GM23338 (cell line): ENCODE results near the gene WNT2. TPM values are rescaled to one million over a fixed set of nuclear protein-coding genes. Genes with fewer than 3 reads are reported as not detected.

Experiments
- ATAC-seq: fragments of 200-7000 bp; cut with Tn5 transposase; 3 replicates; pipeline ENCODE4 v1.9.1; 2020
- DNase-seq: peaks from one replicate; pipeline ENCODE4 v3.0.0-alpha.2; 2015; ENCODE audit warnings: low spot score
- H2AFZ ChIP-seq: fragments of 200-600 bp; sonication (generic); 2 replicates; pipeline ENCODE4 v1.8.0; 2016; ENCODE audit warnings: antibody characterized with exemption, mild to moderate bottlenecking, moderate library complexity
- H3F3A ChIP-seq: fragments of 200-600 bp; sonication (generic); replicated peaks from 2 replicates; pipeline ENCODE4 v1.8.0; 2017; ENCODE audit warnings: antibody characterized with exemption, mixed run types, low read depth
- H3K27ac ChIP-seq: fragments of 200-600 bp; sonication (generic); 2 replicates; pipeline ENCODE4 v1.6.1; 2016; ENCODE audit warnings: low read depth
- H3K27me3 ChIP-seq: fragments of 200-600 bp; sonication (generic); 2 replicates; pipeline ENCODE4 v1.8.0; 2016; ENCODE audit warnings: mild to moderate bottlenecking, mixed run types, moderate library complexity; ENCODE audit not compliant: insufficient read depth
- H3K36me3 ChIP-seq: fragments of 200-600 bp; sonication (generic); 2 replicates; pipeline ENCODE4 v1.8.0; 2016; ENCODE audit warnings: mild to moderate bottlenecking; ENCODE audit not compliant: insufficient read depth
- H3K4me1 ChIP-seq: fragments of 200-600 bp; sonication (generic); 2 replicates; pipeline ENCODE4 v1.8.0; 2016; ENCODE audit warnings: mild to moderate bottlenecking, moderate library complexity; ENCODE audit not compliant: insufficient read depth
- H3K4me2 ChIP-seq: fragments of 200-600 bp; sonication (generic); 2 replicates; pipeline ENCODE4 v1.7.1; 2017; ENCODE audit warnings: mixed run types
- H3K4me3 ChIP-seq: fragments of 200-600 bp; sonication (generic); 2 replicates; pipeline ENCODE4 v1.6.1; 2016; ENCODE audit warnings: mixed run types
- H3K79me2 ChIP-seq: fragments of 200-600 bp; sonication (generic); replicated peaks from 2 replicates; pipeline ENCODE4 v1.8.0; 2017; ENCODE audit warnings: mild to moderate bottlenecking; ENCODE audit not compliant: insufficient read depth
- H3K9me2 ChIP-seq: fragments of 200-600 bp; sonication (generic); 2 replicates; pipeline ENCODE4 v1.8.0; 2017; ENCODE audit not compliant: insufficient read depth
- H4K20me1 ChIP-seq: fragments of 200-600 bp; sonication (generic); replicated peaks from 2 replicates; pipeline ENCODE4 v1.8.0; 2017; ENCODE audit warnings: mild to moderate bottlenecking; ENCODE audit not compliant: insufficient read depth
- H3K27ac Mint-ChIP-seq: 2 replicates; pipeline ENCODE4 v1.8.0; 2020; ENCODE audit warnings: inconsistent platforms, mild to moderate bottlenecking, moderate library complexity, mixed read lengths
- H3K27me3 Mint-ChIP-seq: 3 replicates; pipeline ENCODE4 v1.8.0; 2022; ENCODE audit warnings: low read depth, mild to moderate bottlenecking, moderate library complexity, mixed read lengths, inconsistent platforms; ENCODE audit not compliant: insufficient read depth, poor library complexity
- H3K36me3 Mint-ChIP-seq: 3 replicates; pipeline ENCODE4 v1.8.0; 2021; ENCODE audit warnings: low read depth, mild to moderate bottlenecking, inconsistent platforms, moderate library complexity, mixed read lengths
- H3K4me1 Mint-ChIP-seq: 3 replicates; pipeline ENCODE4 v1.8.0; 2020; ENCODE audit warnings: mild to moderate bottlenecking, inconsistent platforms, mixed read lengths
- H3K4me3 Mint-ChIP-seq: 3 replicates; pipeline ENCODE4 v1.8.0; 2021; ENCODE audit warnings: moderate library complexity, mild to moderate bottlenecking, inconsistent platforms, mixed read lengths
- H3K9me3 Mint-ChIP-seq: 3 replicates; pipeline ENCODE4 v1.8.0; 2020; ENCODE audit warnings: moderate library complexity, mild to moderate bottlenecking, inconsistent platforms, mixed read lengths
- CREB1 ChIP-seq: fragments of 250-450 bp; sonication (Bioruptor Pico); IDR thresholded peaks from 2 replicates; pipeline ENCODE4 v1.5.0; 2020; ENCODE audit warnings: low read depth, mild to moderate bottlenecking, moderate library complexity
- EZH2 ChIP-seq: fragments of 200-600 bp; sonication (generic); IDR thresholded peaks from one replicate; pipeline ENCODE4 v1.8.0; 2017; ENCODE audit warnings: antibody characterized with exemption, mild to moderate bottlenecking, low read depth; ENCODE audit not compliant: unreplicated experiment
- EZH2phosphoT487 ChIP-seq: fragments of 200-600 bp; sonication (generic); IDR thresholded peaks from one replicate; pipeline ENCODE4 v1.8.1; 2018; ENCODE audit warnings: antibody characterized with exemption; ENCODE audit not compliant: unreplicated experiment
- JUNB ChIP-seq: IDR thresholded peaks from one replicate; pipeline ENCODE4 v1.6.1; 2016; ENCODE audit warnings: antibody characterized with exemption; ENCODE audit not compliant: unreplicated experiment
- NANOG ChIP-seq: IDR thresholded peaks from 2 replicates; pipeline ENCODE4 v1.6.1; 2016; ENCODE audit warnings: antibody characterized with exemption, borderline replicate concordance
- POLR2AphosphoS5 ChIP-seq: IDR thresholded peaks from 2 replicates; pipeline ENCODE4 v1.6.1; 2016; ENCODE audit warnings: antibody characterized with exemption, low read depth
- STAT1 ChIP-seq: IDR thresholded peaks from one replicate; pipeline ENCODE4 v1.6.1; 2016; ENCODE audit warnings: antibody characterized with exemption; ENCODE audit not compliant: unreplicated experiment
- ZNF114 ChIP-seq: fragments of 250-450 bp; sonication (Bioruptor Pico); IDR thresholded peaks from 2 replicates; pipeline ENCODE4 v1.5.0; 2020; ENCODE audit warnings: mild to moderate bottlenecking, moderate library complexity
- ZNF331 ChIP-seq: fragments of 250-450 bp; sonication (Bioruptor Pico); IDR thresholded peaks from 2 replicates; pipeline ENCODE4 v1.5.0; 2020; ENCODE audit warnings: low read depth, mild to moderate bottlenecking, moderate library complexity
- polyA plus RNA-seq: library from polyadenylated mRNA; unstranded; fragments of >200 nt; fragmentation: Nextera tagmentation; extraction: Ambion mirVana; gene quantifications from 2 replicates; pipeline ENCODE4 v1.2.1, GENCODE V29; 2016
- total RNA-seq: library from RNA; depleted of rRNA; stranded (reverse); fragments of >200 nt; shearing (Covaris generic); gene quantifications from 2 replicates; pipeline ENCODE4 v1.2.3, GENCODE V29; 2014
- TF ChIP-seq, protein P1 (sequence below), 2 experiments: fragments of 200-600 bp in 1 of 2; sonication (generic) in 1 of 2; conservative IDR thresholded peaks; 2 replicates each; pipeline versions ENCODE4 v1.5.1 to v1.6.1; 2016 to 2017; ENCODE audit warnings: antibody characterized with exemption in 2 of 2, low read depth in 2 of 2, mild to moderate bottlenecking in 2 of 2, moderate library complexity in 1 of 2
- TF ChIP-seq, protein P2 (sequence below): IDR thresholded peaks from one replicate; pipeline ENCODE4 v1.6.1; 2018; ENCODE audit warnings: antibody characterized with exemption; ENCODE audit not compliant: unreplicated experiment
- TF ChIP-seq, protein P3 (sequence below): fragments of 250-450 bp; sonication (Bioruptor Pico); IDR thresholded peaks from 2 replicates; pipeline ENCODE4 v1.5.0; 2020; ENCODE audit warnings: mild to moderate bottlenecking, moderate library complexity
- TF ChIP-seq, protein P4 (sequence below): IDR thresholded peaks from 2 replicates; pipeline ENCODE4 v1.6.1; 2016; ENCODE audit warnings: antibody characterized with exemption

Gene WNT2
- total and polyA plus RNA-seq, 2 experiments from 2014 or later = not detected

DNA sequence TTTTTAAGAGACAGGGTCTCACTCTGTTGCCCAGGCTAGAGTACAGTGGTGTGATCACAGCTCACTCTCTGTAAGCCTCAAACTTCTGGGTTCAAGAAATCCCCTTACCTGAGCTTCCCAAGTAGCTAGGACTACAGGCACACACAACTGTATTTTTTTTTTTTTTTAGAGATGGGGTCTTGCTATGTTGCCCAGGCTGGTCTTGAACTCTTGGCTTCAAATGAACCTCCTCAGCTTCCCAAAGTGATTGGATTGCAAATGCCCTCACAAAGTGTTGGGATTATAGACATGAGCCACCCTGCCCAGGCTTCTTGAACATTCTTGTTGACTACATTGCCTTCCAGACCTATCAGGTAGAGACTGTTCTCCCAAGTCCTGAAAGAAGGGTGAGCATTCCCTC, 72.6 kb downstream of the WNT2 start:
- DNase-seq (no peak), ATAC-seq (no peak)
- no peak overlapping the region for H2AFZ ChIP-seq
- Mint-ChIP-seq H3K27ac (no peak overlapping the region), H3K36me3 (peaks cover 7% of the 10 kb centered on the region; the same call in 2 of the 3 replicates), H3K9me3 (peaks cover 11% of the 10 kb centered on the region), H3K4me1 (no peaks in the 10 kb centered on the region), H3K27me3 (no peaks in the 10 kb centered on the region), H3K4me3 (no peak overlapping the region)
- H3K4me1 ChIP-seq = no peaks in the 10 kb centered on the region
- no peaks in the 10 kb centered on the region; the same call in 1 of the 2 replicates for H3K36me3 ChIP-seq
- TF ChIP-seq, protein P1, sequence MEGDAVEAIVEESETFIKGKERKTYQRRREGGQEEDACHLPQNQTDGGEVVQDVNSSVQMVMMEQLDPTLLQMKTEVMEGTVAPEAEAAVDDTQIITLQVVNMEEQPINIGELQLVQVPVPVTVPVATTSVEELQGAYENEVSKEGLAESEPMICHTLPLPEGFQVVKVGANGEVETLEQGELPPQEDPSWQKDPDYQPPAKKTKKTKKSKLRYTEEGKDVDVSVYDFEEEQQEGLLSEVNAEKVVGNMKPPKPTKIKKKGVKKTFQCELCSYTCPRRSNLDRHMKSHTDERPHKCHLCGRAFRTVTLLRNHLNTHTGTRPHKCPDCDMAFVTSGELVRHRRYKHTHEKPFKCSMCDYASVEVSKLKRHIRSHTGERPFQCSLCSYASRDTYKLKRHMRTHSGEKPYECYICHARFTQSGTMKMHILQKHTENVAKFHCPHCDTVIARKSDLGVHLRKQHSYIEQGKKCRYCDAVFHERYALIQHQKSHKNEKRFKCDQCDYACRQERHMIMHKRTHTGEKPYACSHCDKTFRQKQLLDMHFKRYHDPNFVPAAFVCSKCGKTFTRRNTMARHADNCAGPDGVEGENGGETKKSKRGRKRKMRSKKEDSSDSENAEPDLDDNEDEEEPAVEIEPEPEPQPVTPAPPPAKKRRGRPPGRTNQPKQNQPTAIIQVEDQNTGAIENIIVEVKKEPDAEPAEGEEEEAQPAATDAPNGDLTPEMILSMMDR (conservative IDR thresholded peaks at IDR 0.05; ENCODE audit: low read depth in 2 of 2) = no peak
- no peak for TF ChIP-seq STAT1
- TF ChIP-seq NANOG = no peak
- TF ChIP-seq, protein P2, sequence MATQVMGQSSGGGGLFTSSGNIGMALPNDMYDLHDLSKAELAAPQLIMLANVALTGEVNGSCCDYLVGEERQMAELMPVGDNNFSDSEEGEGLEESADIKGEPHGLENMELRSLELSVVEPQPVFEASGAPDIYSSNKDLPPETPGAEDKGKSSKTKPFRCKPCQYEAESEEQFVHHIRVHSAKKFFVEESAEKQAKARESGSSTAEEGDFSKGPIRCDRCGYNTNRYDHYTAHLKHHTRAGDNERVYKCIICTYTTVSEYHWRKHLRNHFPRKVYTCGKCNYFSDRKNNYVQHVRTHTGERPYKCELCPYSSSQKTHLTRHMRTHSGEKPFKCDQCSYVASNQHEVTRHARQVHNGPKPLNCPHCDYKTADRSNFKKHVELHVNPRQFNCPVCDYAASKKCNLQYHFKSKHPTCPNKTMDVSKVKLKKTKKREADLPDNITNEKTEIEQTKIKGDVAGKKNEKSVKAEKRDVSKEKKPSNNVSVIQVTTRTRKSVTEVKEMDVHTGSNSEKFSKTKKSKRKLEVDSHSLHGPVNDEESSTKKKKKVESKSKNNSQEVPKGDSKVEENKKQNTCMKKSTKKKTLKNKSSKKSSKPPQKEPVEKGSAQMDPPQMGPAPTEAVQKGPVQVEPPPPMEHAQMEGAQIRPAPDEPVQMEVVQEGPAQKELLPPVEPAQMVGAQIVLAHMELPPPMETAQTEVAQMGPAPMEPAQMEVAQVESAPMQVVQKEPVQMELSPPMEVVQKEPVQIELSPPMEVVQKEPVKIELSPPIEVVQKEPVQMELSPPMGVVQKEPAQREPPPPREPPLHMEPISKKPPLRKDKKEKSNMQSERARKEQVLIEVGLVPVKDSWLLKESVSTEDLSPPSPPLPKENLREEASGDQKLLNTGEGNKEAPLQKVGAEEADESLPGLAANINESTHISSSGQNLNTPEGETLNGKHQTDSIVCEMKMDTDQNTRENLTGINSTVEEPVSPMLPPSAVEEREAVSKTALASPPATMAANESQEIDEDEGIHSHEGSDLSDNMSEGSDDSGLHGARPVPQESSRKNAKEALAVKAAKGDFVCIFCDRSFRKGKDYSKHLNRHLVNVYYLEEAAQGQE = no peak
- no peak for TF ChIP-seq CREB1 (CRISPR knock-in tag)
- no peak for TF ChIP-seq ZNF331 (CRISPR knock-in tag)
- TF ChIP-seq, protein P3, sequence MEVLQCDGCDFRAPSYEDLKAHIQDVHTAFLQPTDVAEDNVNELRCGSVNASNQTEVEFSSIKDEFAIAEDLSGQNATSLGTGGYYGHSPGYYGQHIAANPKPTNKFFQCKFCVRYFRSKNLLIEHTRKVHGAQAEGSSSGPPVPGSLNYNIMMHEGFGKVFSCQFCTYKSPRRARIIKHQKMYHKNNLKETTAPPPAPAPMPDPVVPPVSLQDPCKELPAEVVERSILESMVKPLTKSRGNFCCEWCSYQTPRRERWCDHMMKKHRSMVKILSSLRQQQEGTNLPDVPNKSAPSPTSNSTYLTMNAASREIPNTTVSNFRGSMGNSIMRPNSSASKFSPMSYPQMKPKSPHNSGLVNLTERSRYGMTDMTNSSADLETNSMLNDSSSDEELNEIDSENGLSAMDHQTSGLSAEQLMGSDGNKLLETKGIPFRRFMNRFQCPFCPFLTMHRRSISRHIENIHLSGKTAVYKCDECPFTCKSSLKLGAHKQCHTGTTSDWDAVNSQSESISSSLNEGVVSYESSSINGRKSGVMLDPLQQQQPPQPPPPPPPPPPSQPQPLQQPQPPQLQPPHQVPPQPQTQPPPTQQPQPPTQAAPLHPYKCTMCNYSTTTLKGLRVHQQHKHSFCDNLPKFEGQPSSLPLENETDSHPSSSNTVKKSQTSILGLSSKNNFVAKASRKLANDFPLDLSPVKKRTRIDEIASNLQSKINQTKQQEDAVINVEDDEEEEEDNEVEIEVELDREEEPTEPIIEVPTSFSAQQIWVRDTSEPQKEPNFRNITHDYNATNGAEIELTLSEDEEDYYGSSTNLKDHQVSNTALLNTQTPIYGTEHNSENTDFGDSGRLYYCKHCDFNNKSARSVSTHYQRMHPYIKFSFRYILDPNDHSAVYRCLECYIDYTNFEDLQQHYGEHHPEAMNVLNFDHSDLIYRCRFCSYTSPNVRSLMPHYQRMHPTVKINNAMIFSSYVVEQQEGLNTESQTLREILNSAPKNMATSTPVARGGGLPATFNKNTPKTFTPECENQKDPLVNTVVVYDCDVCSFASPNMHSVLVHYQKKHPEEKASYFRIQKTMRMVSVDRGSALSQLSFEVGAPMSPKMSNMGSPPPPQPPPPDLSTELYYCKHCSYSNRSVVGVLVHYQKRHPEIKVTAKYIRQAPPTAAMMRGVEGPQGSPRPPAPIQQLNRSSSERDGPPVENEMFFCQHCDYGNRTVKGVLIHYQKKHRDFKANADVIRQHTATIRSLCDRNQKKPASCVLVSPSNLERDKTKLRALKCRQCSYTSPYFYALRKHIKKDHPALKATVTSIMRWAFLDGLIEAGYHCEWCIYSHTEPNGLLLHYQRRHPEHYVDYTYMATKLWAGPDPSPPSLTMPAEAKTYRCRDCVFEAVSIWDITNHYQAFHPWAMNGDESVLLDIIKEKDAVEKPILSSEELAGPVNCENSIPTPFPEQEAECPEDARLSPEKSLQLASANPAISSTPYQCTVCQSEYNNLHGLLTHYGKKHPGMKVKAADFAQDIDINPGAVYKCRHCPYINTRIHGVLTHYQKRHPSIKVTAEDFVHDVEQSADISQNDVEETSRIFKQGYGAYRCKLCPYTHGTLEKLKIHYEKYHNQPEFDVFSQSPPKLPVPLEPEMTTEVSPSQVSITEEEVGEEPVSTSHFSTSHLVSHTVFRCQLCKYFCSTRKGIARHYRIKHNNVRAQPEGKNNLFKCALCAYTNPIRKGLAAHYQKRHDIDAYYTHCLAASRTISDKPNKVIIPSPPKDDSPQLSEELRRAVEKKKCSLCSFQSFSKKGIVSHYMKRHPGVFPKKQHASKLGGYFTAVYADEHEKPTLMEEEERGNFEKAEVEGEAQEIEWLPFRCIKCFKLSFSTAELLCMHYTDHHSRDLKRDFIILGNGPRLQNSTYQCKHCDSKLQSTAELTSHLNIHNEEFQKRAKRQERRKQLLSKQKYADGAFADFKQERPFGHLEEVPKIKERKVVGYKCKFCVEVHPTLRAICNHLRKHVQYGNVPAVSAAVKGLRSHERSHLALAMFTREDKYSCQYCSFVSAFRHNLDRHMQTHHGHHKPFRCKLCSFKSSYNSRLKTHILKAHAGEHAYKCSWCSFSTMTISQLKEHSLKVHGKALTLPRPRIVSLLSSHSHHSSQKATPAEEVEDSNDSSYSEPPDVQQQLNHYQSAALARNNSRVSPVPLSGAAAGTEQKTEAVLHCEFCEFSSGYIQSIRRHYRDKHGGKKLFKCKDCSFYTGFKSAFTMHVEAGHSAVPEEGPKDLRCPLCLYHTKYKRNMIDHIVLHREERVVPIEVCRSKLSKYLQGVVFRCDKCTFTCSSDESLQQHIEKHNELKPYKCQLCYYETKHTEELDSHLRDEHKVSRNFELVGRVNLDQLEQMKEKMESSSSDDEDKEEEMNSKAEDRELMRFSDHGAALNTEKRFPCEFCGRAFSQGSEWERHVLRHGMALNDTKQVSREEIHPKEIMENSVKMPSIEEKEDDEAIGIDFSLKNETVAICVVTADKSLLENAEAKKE (CRISPR knock-in tag) = no peak
- TF ChIP-seq EZH2 = no peak
- TF ChIP-seq ZNF114 (CRISPR knock-in tag) = no peak
- TF ChIP-seq JUNB = no peak
- TF ChIP-seq EZH2phosphoT487 = no peak
- TF ChIP-seq, protein P4, sequence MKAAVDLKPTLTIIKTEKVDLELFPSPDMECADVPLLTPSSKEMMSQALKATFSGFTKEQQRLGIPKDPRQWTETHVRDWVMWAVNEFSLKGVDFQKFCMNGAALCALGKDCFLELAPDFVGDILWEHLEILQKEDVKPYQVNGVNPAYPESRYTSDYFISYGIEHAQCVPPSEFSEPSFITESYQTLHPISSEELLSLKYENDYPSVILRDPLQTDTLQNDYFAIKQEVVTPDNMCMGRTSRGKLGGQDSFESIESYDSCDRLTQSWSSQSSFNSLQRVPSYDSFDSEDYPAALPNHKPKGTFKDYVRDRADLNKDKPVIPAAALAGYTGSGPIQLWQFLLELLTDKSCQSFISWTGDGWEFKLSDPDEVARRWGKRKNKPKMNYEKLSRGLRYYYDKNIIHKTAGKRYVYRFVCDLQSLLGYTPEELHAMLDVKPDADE = no peak
- TF ChIP-seq POLR2AphosphoS5 = no peak
- H3K4me2 ChIP-seq = no peak overlapping the region
- no peaks in the 10 kb centered on the region for H3F3A ChIP-seq
- no peaks in the 10 kb centered on the region for H4K20me1 ChIP-seq
- no peak overlapping the region for H3K27ac ChIP-seq
- no peak overlapping the region for H3K4me3 ChIP-seq
- no peaks in the 10 kb centered on the region for H3K27me3 ChIP-seq
- H3K9me2 ChIP-seq = peaks cover 17% of the 10 kb centered on the region; the same call in 1 of the 2 replicates
- no peaks in the 10 kb centered on the region for H3K79me2 ChIP-seq
